Chondrocyte (in vitro differentiated cells): ENCODE data around the gene ASXL2. TPM values are rescaled to one million over a fixed set of nuclear protein-coding genes. Genes with fewer than 3 reads are reported as not detected.

Experiments used
- DNase-seq: peaks from one replicate; pipeline ENCODE4 v3.0.0; 2021; ENCODE audit warnings: mixed read lengths, low spot score
- H3K27ac Mint-ChIP-seq: one replicate; pipeline ENCODE4 v1.8.0; 2021; ENCODE audit warnings: mild to moderate bottlenecking, moderate library complexity, mixed read lengths; ENCODE audit not compliant: unreplicated experiment
- H3K27me3 Mint-ChIP-seq: 2 replicates; pipeline ENCODE4 v1.8.0; 2021; ENCODE audit warnings: low read depth, mixed read lengths
- H3K36me3 Mint-ChIP-seq: 2 replicates; pipeline ENCODE4 v1.8.0; 2021; ENCODE audit warnings: low read depth, mixed read lengths
- H3K4me1 Mint-ChIP-seq: 2 replicates; pipeline ENCODE4 v1.8.0; 2021; ENCODE audit warnings: low read depth, mild to moderate bottlenecking, mixed read lengths
- H3K4me3 Mint-ChIP-seq: one replicate; pipeline ENCODE4 v1.8.0; 2021; ENCODE audit warnings: mild to moderate bottlenecking, moderate library complexity, mixed read lengths; ENCODE audit not compliant: unreplicated experiment
- H3K9me3 Mint-ChIP-seq: 2 replicates; pipeline ENCODE4 v1.8.0; 2021; ENCODE audit warnings: low read depth, mixed read lengths
- total RNA-seq: library from RNA; stranded (reverse); gene quantifications from 3 replicates; pipeline ENCODE4 v1.2.1, GENCODE V29; 2021
- TF ChIP-seq, protein P1 (sequence below): fragments of 200-600 bp; sonication (generic); IDR thresholded peaks from 2 replicates; pipeline ENCODE4 v1.5.0; 2021; ENCODE audit warnings: antibody characterized with exemption, mild to moderate bottlenecking, moderate library complexity

Gene ASXL2
- total RNA-seq, 1 donor from 2014 or later, result 24.7 TPM

DNA sequence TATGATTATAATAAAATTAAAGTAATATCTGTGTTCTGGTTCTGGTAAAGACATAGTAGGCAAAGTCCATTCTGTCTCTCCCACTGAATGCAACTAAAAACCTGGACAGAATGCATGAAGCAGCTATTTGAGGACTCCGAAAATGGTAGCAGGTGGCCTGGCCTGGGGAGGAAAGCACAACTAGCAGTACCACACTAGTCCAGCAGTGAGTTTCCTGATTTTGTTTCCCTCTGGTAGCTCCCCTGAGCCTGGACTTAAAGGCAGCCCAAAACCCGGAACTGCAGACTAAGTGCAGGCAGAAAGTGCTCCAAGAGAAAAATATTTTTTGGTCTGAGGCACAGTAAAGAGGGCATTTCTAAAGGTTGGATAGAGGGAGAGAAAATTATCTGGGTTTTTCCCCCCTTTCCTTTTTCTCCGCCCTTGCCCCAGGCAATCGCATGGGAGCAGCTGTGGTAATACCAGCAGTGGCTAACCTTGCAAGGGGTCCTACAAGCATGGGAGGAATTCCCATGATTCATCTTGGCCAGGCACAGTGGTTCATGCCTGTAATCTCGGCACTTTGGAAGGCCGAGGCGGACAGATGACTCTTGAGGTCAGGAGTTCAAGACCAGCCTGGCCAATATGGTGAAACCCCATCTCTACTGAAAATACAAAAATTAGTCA lies 32.3 kb downstream of the ASXL2 start:
- Mint-ChIP-seq H3K4me1 (peaks cover 12% of the 10 kb centered on the region), H3K9me3 (no peaks in the 10 kb centered on the region), H3K27ac (no peak overlapping the region), H3K27me3 (no peaks in the 10 kb centered on the region), H3K36me3 (no peaks in the 10 kb centered on the region), H3K4me3 (no peak overlapping the region)
- TF ChIP-seq, protein P1, sequence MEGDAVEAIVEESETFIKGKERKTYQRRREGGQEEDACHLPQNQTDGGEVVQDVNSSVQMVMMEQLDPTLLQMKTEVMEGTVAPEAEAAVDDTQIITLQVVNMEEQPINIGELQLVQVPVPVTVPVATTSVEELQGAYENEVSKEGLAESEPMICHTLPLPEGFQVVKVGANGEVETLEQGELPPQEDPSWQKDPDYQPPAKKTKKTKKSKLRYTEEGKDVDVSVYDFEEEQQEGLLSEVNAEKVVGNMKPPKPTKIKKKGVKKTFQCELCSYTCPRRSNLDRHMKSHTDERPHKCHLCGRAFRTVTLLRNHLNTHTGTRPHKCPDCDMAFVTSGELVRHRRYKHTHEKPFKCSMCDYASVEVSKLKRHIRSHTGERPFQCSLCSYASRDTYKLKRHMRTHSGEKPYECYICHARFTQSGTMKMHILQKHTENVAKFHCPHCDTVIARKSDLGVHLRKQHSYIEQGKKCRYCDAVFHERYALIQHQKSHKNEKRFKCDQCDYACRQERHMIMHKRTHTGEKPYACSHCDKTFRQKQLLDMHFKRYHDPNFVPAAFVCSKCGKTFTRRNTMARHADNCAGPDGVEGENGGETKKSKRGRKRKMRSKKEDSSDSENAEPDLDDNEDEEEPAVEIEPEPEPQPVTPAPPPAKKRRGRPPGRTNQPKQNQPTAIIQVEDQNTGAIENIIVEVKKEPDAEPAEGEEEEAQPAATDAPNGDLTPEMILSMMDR, result no peak
- no peak for DNase-seq

DNA sequence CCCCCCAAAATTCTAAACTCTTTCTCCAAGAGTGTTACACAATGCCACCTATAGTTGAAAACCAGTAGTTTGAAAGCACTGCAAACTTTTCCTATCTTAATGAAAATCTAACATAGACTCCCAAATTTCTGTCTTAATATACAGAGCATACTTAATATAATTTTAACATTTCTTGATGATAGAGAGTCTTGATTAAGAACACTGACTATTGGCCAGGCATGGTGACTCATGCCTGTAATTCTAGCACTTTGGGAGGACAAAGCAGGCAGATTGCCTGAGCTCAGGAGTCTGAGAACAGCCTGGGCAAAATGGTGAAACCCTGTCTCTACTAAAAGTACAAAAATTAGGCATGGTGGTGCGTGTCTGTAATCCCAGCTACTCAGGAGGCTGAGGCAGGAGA lies 34.2 kb downstream of the ASXL2 start:
- DNase-seq, result no peak
- Mint-ChIP-seq H3K9me3 (no peaks in the 10 kb centered on the region), H3K4me1 (peaks cover 12% of the 10 kb centered on the region), H3K36me3 (no peaks in the 10 kb centered on the region), H3K27ac (peak overlapping the region; percentile 63), H3K4me3 (no peak overlapping the region), H3K27me3 (no peaks in the 10 kb centered on the region)
- TF ChIP-seq, protein P1, result peak; percentile 30

DNA sequence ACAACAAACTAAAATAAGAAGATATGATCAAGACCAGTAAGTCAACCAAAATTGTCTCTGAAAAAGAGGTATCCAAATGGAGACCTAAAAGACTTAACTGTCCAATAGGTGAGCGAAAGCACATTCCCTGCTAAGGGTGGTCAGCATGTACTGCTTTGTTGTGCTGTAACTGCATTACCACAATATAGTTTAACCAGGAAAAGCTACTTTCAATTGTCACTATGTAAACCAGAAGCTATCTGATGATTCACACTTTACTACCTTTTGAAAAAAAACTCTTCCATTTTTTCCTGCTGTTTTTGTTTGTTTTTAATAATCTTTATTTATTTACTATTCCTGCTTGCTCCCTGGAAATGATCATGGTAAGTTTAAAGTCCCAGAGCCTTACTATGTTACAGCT lies 36.1 kb downstream of the ASXL2 start:
- Mint-ChIP-seq H3K9me3 (no peaks in the 10 kb centered on the region), H3K27me3 (no peaks in the 10 kb centered on the region), H3K27ac (no peak overlapping the region), H3K4me1 (peaks cover 12% of the 10 kb centered on the region), H3K4me3 (no peak overlapping the region), H3K36me3 (no peaks in the 10 kb centered on the region)
- DNase-seq, result no peak
- TF ChIP-seq, protein P1, result no peak

DNA sequence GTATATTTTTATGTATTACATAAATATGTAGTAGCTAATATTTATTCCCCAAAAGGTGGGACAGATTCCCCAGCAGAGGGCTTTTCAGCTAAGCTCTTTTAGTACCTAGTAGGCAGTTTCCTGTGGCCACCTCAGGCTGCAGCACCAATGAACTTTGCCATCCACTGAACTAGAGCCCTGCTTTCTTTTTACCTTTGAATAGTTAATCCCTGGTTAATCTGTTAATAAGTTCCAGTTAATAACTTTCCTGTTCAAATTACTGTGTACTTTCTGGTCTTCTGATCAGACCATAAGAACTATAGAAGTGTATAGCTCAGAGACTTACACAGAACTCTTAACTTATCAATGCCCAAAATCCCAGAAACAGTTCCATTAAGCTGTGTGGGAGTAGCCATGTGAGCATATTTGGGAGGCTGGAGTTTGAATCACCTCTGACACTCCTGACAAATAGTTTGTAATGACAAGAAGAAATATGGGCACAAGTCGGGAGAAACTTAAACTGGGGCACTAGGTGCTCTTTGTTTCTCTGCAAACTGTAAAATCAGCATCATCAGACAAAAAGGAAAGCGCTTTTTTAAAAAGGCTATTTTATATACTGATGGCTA lies 40.0 kb downstream of the ASXL2 start:
- no peaks in the 10 kb centered on the region for H3K9me3 Mint-ChIP-seq

DNA sequence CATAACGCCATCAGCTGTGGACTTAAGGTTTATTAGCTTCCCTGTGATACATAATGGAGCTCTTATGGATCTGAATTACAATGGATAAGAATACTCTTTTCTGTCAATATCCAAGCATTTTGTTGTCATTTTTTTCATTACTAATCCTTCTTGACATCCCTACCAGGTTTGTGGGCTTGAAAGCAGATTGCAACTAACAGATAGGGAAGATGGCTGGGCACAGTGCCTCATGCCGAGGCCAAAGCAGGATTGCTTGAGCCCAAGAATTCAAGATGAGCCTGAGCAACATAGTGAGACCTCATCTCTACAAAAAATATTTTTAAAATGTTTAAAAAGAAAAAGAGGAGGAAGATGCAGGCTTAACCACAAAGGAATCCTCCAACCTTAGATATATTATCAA lies 42.4 kb downstream of the ASXL2 start:
- Mint-ChIP-seq H3K4me1 (peaks cover 3% of the 10 kb centered on the region), H3K27ac (no peak overlapping the region), H3K27me3 (no peaks in the 10 kb centered on the region), H3K36me3 (peaks cover 9% of the 10 kb centered on the region), H3K9me3 (peaks cover 9% of the 10 kb centered on the region), H3K4me3 (no peak overlapping the region)
- DNase-seq, result no peak
- TF ChIP-seq, protein P1, result no peak

More for the DNA sequence above, 40.0 kb downstream of the ASXL2 start:
- TF ChIP-seq, protein P1, result no peak
- H3K27ac Mint-ChIP-seq, result no peak overlapping the region
- no peaks in the 10 kb centered on the region for H3K27me3 Mint-ChIP-seq
- H3K36me3 Mint-ChIP-seq, result no peaks in the 10 kb centered on the region
- no peak overlapping the region for H3K4me3 Mint-ChIP-seq
- DNase-seq, result no peak
- H3K4me1 Mint-ChIP-seq, result peaks cover 3% of the 10 kb centered on the region
